Left ventricle myocardium inferior (tissue), 1 donor: Measurements from ENCODE around the gene SLC16A2. TPM values are rescaled to one million over a fixed set of nuclear protein-coding genes. Genes with fewer than 3 reads are reported as not detected.
"Not testable (repeated sequence)": the region's sequence is repeated elsewhere in the genome, so short reads cannot be mapped to it uniquely, and the experiment has no call there.

ENCODE experiments used
- DNase-seq: peaks from one replicate; pipeline ENCODE4 v3.0.0-alpha.2; 2020
- H3K27ac ChIP-seq: fragments of 200-600 bp; replicated peaks from 2 replicates; pipeline ENCODE4 v1.8.0; 2021
- H3K27me3 ChIP-seq: fragments of 200-600 bp; 2 replicates; pipeline ENCODE4 v1.8.0; 2021; ENCODE audit warnings: low read depth
- H3K36me3 ChIP-seq: fragments of 200-600 bp; 2 replicates; pipeline ENCODE4 v1.8.0; 2021
- H3K4me1 ChIP-seq: fragments of 200-600 bp; 2 replicates; pipeline ENCODE4 v1.8.0; 2021
- H3K4me3 ChIP-seq: fragments of 200-600 bp; 2 replicates; pipeline ENCODE4 v1.8.0; 2021; ENCODE audit warnings: mild to moderate bottlenecking, moderate library complexity
- H3K9me3 ChIP-seq: fragments of 200-600 bp; replicated peaks from 2 replicates; pipeline ENCODE4 v1.8.0; 2021
- intact Hi-C: fragments of 100-400 bp; cut with micrococcal nuclease; formaldehyde crosslinking; loops from one replicate; pipeline ENCODE4 v1.11.0; 2022
- total RNA-seq: library from RNA; stranded (reverse); fragmentation: NEBNext Ultra II Directional; extraction: Animal tissue kit (Norgen Biotek cat#: 25700); gene quantifications from one replicate; pipeline ENCODE4 v1.2.1, GENCODE V29; 2021
- TF ChIP-seq, protein P1 (sequence below): fragments of 200-600 bp; IDR thresholded peaks from 2 replicates; pipeline ENCODE4 v1.8.0; 2021; ENCODE audit warnings: antibody characterized with exemption, mild to moderate bottlenecking, borderline replicate concordance
- donor health status: DM: no; HTN: yes; CAD: no; lungs with severe emphysema.

SLC16A2 gene
- total RNA-seq, 1 donor from 2014 or later = 6.1 TPM

DNA sequence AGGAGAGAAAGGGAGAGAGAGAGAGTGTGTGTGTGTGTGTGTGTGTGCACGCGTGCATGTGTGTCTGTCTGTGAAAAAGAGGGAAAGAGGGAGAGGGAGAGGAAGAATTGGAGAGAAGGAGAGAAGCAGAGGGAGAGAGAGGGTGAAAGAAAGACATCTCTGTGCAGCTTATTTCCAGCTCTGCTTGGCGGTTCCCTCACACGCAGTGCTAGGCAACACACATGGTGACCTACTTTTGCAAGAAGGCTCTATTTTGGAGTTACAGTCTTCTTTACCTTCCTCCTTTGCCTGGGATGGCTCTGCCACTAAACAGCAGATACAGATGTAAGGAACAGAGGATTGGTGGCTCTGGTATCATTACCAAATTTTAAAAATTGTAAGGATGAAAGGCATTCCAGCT lies 40.1 kb downstream of the SLC16A2 start:
- intact Hi-C loops = no loop called here
- TF ChIP-seq, protein P1, sequence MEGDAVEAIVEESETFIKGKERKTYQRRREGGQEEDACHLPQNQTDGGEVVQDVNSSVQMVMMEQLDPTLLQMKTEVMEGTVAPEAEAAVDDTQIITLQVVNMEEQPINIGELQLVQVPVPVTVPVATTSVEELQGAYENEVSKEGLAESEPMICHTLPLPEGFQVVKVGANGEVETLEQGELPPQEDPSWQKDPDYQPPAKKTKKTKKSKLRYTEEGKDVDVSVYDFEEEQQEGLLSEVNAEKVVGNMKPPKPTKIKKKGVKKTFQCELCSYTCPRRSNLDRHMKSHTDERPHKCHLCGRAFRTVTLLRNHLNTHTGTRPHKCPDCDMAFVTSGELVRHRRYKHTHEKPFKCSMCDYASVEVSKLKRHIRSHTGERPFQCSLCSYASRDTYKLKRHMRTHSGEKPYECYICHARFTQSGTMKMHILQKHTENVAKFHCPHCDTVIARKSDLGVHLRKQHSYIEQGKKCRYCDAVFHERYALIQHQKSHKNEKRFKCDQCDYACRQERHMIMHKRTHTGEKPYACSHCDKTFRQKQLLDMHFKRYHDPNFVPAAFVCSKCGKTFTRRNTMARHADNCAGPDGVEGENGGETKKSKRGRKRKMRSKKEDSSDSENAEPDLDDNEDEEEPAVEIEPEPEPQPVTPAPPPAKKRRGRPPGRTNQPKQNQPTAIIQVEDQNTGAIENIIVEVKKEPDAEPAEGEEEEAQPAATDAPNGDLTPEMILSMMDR = no peak
- Histone ChIP-seq H3K4me1 (no peaks in the 10 kb centered on the region), H3K27ac (no peak overlapping the region), H3K27me3 (no peaks in the 10 kb centered on the region), H3K9me3 (no peaks in the 10 kb centered on the region), H3K4me3 (no peak overlapping the region), H3K36me3 (no peaks in the 10 kb centered on the region)
- DNase-seq = no peak

DNA sequence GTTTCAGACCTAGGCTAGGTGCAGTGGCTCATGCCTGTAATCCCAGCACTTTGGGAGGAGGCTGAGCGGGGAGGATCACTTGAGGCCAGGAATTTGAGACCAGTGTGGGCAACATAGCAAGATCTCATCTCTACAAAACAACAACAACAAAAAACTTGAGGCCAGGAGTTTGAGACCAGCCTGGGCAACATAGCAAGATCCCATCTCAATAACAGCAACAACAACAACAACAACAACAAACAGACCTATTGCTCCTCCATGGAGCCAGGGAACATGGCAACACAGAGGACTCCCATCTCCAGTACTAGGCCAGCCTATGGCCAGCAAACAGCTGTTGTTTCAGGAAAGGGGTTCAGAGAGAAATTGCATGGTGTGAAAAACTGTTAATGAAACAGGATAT lies 43.4 kb downstream of the SLC16A2 start:
- intact Hi-C loops = no loop called here
- Histone ChIP-seq H3K4me1 (no peaks in the 10 kb centered on the region), H3K36me3 (no peaks in the 10 kb centered on the region), H3K9me3 (no peaks in the 10 kb centered on the region), H3K27ac (no peak overlapping the region), H3K4me3 (no peak overlapping the region), H3K27me3 (no peaks in the 10 kb centered on the region)
- TF ChIP-seq, protein P1 = no peak
- no peak for DNase-seq

DNA sequence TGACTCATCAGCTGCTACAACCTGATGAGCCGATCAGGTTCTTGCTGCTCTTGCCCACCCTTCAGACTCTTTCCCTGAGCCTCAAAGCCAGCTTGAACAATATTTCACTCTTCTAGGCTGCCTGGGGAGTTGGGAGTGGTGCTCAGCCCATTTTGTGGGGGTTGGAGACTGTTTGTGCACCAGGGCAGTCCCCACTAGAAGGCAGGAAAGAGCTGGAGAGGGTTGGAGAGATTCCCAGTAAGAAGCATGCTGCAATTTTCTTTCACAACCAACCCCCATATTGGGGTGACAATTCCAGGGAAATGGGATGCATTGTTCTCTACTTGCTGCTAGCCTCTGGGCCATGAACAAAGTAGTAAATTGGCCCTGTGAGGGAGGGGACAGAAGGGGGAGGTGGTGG lies 44.1 kb downstream of the SLC16A2 start:
- Histone ChIP-seq H3K4me3 (no peak overlapping the region), H3K27me3 (no peaks in the 10 kb centered on the region), H3K9me3 (no peaks in the 10 kb centered on the region), H3K36me3 (no peaks in the 10 kb centered on the region), H3K27ac (no peak overlapping the region), H3K4me1 (no peaks in the 10 kb centered on the region)
- intact Hi-C loops = no loop called here
- TF ChIP-seq, protein P1 = no peak
- no peak for DNase-seq

DNA sequence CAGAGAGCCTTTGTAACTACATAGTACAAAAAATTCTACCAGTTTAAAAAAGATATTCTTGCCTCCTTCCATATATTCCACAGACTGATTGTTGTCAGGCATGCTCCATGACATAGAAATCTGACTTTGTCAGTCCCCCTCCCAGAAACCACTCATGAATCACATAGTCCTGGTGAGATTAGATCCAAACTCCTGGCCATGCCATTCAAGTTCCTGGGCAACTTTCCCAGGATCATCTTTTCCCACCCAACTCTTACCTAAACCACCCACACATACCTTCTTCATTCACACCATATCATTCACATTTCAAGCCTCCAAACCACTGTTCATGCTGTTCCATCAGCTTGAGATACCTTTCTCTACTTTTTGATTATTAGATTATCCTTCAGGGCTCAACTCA lies 46.4 kb downstream of the SLC16A2 start:
- TF ChIP-seq, protein P1 = no peak
- intact Hi-C loops = no loop called here
- Histone ChIP-seq H3K27me3 (no peaks in the 10 kb centered on the region), H3K9me3 (no peaks in the 10 kb centered on the region), H3K27ac (no peak overlapping the region), H3K4me1 (no peaks in the 10 kb centered on the region), H3K4me3 (no peak overlapping the region), H3K36me3 (no peaks in the 10 kb centered on the region)
- no peak for DNase-seq

DNA sequence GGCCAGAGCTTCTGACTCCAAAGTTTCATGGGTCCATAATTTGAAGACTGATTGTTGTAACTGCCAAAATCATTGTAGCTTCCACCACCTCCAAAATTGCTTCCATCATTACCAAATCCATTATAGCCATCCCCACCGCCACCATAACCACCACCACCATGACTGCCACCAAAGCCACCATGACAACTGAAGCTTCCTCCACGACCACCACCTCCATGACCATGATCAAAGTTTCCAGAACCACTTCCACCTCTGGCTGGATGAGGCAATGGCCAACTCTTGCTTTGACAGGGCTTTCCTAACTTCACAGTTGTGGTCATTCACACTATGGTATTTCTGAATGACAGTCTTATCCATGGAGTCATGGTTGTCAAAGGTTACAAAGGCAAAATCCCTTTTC lies 51.8 kb downstream of the SLC16A2 start:
- H3K27ac ChIP-seq, DNase-seq, intact Hi-C loops, H3K27me3 ChIP-seq, H3K36me3 ChIP-seq, H3K9me3 ChIP-seq, H3K4me1 ChIP-seq, H3K4me3 ChIP-seq: not testable (repeated sequence)

DNA sequence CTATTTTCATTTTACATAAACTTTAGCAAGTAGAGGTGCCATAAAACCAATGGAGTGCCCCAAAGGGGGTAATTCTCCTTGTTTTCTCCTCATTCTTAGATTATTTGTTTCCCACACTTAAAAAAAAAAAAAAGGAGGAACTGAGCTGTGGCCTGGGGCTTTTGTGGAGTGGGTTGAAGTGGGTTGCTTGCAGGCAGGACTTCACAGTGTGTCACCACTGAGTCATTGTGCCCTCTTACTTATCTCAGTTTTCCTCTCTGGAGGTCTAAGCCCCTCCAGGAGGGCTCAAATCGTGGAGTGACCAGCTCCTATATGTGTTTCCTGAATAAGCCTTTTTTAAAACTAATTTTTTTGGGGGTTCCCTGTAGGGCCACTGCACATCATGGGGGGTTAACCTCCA lies 69.0 kb downstream of the SLC16A2 start:
- TF ChIP-seq, protein P1 = no peak
- Histone ChIP-seq H3K27ac (no peak overlapping the region), H3K4me1 (no peaks in the 10 kb centered on the region), H3K36me3 (no peaks in the 10 kb centered on the region), H3K4me3 (no peak overlapping the region), H3K9me3 (no peaks in the 10 kb centered on the region), H3K27me3 (no peaks in the 10 kb centered on the region)
- DNase-seq = no peak
- intact Hi-C loops = no loop called here
